Activated gamma-delta T cell treated with anti-CD3 and anti-CD28 coated beads, Interleukin-2, amount 50 U/mL, for 16 hours (primary cell): Measurements from ENCODE around the gene PTPN12.
"Not testable (repeated sequence)": the region's sequence is repeated elsewhere in the genome, so short reads cannot be mapped to it uniquely, and the experiment has no call there.

Experiments used
- DNase-seq: peaks from one replicate; pipeline ENCODE4 v3.0.0-alpha.2; 2020; ENCODE audit warnings: low read depth

PTPN12 gene

DNA sequence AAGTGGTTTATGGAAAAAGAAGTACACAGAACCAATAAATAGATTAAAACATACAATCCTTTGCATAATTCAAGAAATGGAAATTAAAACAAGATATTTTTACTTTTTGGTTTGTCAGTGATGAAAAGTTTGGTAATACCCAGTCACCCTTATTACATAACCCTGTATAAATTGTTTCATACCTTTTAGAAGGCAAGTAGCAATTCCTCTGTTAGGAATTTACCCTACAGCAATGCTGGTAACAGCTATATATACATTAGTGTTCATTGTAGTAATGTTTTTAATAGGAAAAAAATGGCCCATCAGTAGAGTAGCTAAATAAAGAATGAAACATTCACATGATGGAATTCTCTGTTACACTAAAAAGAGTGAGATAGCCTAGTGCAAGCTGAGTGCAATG, 42.7 kb downstream of the PTPN12 start:
- no peak for DNase-seq

GRCh38 chr7:77580762-77581350, 43.8 kb downstream of the PTPN12 start:
- DNase-seq, result no peak

DNA sequence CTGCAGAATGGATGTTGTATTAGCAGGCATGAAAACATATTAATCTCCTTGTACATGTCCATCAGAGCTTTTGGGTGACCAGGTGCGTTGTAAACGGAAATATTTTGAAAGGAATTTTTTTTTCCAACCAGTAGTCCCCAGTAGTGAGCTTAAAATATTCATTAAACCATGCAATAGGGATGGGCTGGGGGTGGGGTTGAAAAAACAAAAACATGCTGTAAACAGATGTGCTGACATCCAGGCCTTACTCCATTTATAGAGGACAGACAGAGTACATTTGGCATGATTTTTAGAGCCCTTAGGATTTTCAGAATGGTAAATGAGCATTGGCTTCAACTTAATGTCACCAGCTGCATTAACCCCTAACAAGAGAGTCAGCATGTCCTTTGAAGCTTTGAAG, 50.2 kb downstream of the PTPN12 start:
- DNase-seq, result no peak

DNA sequence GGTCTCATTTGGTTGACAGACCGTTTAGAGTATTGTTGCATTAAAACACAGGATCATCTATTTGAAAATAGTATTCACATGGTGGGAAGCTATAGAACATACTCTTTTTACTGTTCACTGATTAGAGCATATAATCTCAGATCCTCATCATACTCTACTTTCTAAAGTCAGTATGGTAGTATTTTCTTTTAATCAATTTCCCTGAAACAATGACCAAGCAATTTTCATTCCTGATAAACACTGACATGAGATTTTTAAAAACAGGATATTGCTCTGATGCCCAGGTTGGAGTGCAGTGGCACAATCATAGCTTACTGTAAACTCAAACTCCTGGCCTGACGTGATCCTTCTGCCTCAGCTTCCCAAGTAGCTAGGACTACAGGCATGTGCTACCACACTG, 63.9 kb downstream of the PTPN12 start:
- no peak for DNase-seq

- DNase-seq, result no peak
These were observed 69.5 kb downstream of the PTPN12 start for GRCh38 chr7:77606562-77606961.

DNA sequence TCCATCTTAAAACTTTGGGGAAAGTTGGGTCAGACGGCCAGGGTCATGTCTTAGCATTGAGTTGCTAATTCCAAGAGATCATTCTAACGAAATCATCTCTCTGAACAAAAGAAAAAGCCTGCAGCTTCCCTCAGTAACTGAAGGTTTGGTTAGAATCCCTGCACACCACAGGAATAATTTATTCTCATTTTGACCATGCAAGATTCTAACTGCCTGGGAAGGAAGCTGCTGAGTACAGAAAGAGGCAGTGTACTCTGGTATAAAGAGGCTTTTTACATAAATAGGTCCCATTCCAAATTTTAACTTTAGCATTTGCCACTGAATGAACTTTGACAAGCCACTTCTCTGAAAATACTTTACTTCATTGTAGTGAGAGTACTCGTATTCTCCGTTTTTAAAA, 82.2 kb downstream of the PTPN12 start:
- DNase-seq, result no peak

DNA sequence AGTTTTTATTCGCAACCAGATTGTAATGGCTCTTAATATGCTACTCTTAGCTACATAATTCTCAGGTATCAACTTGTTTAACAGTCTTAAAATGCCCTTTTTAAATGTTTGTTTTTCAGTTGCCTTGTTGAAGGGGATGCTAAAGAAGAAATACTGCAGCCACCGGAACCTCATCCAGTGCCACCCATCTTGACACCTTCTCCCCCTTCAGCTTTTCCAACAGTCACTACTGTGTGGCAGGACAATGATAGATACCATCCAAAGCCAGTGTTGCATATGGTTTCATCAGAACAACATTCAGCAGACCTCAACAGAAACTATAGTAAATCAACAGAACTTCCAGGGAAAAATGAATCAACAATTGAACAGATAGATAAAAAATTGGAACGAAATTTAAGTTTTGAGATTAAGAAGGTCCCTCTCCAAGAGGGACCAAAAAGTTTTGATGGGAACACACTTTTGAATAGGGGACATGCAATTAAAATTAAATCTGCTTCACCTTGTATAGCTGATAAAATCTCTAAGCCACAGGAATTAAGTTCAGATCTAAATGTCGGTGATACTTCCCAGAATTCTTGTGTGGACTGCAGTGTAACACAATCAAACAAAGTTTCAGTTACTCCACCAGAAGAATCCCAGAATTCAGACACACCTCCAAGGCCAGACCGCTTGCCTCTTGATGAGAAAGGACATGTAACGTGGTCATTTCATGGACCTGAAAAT, 89.7 kb downstream of the PTPN12 start:
- no peak for DNase-seq

DNA sequence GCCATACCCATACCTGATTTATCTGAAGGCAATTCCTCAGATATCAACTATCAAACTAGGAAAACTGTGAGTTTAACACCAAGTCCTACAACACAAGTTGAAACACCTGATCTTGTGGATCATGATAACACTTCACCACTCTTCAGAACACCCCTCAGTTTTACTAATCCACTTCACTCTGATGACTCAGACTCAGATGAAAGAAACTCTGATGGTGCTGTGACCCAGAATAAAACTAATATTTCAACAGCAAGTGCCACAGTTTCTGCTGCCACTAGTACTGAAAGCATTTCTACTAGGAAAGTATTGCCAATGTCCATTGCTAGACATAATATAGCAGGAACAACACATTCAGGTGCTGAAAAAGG, 90.2 kb downstream of the PTPN12 start:
- DNase-seq, result no peak

- no peak for DNase-seq
These were observed 92.7 kb downstream of the PTPN12 start for GRCh38 chr7:77629797-77630196.

- DNase-seq, result no peak
These were observed 94.7 kb downstream of the PTPN12 start for GRCh38 chr7:77631820-77632219.

- no peak for DNase-seq
These were observed 107.7 kb downstream of the PTPN12 start for GRCh38 chr7:77644774-77645173.

DNA sequence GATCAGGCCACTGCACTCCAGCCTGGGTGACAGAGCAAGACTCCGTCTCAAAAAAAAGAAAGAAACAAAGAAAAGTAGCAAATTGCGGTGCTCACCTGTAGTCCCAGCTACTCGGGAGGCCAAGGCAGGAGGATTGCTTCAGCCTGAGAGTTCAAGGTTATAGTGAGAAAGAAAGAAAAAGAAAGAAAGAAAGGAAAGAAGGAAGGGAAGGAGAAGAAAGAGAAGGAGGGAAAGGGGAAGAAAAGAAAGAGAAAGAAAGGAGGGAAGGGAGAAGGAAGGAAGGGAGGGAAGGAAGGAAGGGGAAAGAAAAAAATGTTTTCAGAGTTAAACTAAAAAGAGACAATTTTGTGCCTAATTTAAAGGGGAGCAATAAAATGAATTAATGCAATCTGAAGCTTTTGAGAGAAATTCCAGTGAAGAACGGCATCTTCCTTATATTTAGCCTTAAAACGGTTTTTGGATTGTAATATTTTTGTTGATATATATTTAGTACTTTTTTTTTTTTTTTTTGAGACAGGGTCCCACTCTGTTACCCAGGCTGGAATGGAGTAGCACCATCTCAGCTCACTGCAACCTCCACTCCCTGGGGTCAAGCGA, 111.7 kb downstream of the PTPN12 start:
- DNase-seq, result no peak

GRCh38 chr7:77649716-77650349, 112.7 kb downstream of the PTPN12 start:
- no peak for DNase-seq

GRCh38 chr7:77651575-77652162, 114.6 kb downstream of the PTPN12 start:
- DNase-seq, result peak; percentile 9

- not testable (repeated sequence) for DNase-seq
These were observed 115.7 kb downstream of the PTPN12 start for GRCh38 chr7:77652826-77653225.

DNA sequence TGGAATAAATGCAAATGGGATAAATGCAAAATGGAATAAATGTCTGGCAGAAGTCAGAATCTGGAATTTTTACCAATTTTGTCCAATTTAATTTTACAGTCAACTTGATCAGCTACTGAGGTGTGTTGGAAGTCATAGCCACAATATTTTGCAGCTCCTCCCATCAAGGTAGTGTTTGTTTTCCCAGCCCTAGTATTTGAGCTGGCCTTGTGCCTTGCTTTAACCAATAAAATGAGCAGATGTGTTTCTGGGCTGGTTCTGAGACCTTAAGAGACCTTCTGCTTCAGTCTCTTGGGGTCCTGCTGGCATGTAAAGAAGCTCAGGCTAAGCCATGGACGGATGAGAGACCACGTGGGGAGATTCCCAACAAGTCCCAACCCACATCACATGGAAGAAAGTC, 116.5 kb downstream of the PTPN12 start:
- no peak for DNase-seq

DNA sequence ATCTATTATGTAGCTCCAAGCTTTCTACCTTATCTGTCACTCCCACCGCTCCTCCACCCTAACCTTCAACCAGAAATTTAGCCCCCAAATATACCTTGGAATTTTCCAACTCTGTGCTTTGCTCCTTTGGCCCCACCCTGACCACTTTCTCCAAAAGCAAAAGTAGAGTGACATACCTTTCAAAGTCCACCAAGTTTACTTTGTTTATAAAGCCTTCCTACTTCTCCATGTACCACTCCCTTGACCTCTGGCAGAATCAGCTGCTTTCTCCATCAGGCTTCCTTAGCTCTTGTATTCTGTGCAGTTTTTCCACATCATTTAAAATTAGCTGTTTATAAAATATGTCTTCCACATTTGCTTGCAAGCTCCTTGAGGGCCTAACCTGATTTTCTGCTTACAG, 118.3 kb downstream of the PTPN12 start:
- DNase-seq, result no peak

DNA sequence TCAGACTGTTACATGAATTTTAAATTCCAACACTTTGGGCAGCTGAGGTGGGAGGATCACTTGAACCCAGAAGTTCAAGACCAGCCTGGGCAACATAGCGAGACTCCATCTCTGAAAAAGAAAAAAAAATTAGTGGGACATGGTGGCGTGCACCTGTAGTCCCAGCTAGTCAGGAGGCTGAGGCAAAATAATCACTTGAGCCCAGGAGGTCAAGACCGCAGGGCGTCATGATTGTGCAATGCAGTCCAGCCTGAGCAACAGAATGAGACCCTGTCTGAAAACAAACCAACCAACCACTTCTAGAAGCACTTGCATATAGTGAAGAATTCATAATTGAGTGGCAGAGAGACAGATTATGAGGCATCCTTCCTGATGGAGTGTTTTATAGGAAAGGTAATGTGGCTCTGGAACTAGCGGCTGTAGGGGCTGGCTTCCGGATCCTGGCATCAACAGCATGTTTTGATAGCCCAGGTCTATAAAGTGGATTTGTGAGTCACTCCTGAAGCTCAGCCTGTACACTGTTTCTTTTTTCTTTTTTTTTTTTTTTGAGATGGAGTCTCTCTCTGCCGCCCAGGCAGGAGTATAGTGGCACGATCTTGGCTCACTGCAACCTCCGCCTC, 118.9 kb downstream of the PTPN12 start:
- DNase-seq, result no peak

DNA sequence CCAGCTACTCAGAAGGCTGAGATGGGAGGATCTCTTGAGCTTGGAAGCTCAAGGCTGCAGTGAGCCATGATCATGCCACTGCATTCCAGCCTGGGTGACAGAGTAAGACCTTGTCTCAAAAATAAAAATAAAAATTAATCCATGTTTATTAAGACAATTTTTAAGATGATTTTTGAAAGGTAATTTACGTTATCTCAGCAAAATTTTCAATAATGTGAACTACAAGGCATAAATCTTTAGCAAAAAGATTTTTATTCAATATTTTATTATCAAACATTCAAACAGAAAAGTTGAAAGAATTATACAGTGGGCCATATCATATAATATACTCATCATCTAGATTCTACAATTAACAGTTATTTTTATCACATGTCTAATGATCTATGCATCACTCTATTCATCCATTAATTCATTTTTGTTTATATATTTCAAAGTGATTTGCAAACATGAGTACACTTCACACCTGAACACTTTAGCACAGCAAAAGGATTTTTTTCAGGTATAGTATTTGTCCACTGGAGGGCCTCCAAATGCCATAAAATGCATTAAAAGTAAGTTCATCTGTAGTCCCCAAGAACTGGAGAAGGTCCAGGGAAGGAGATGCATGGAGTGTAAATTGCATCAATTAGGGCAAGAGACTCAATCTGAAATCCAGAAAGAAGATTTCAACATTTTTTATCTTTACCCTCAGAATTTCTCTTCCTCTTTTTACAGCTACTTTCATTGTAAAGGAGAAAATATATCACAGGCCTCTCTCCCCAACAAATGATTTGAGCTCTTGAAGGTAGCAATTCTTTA, 120.5 kb downstream of the PTPN12 start:
- DNase-seq, result no peak

DNA sequence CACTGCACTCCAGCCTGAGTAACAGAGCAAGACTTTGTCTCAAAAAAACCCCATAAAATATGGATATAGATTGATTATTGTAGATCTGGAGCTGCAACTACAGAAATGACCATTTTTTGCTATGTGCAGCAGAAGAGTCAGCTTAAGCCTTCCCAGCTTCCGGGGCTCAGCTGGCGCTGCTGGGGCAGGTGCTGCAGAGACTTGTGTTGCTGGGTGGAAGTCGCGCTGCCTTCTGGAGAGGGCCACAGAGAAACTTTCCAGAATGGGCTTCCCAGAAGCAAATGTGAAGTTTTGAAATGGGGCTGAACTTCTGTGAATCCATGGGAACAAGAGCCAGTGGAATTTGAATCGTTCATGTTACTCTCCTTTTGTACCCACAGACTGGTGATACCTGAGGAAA, 121.8 kb downstream of the PTPN12 start:
- DNase-seq, result no peak

- no peak for DNase-seq
These were observed 124.7 kb downstream of the PTPN12 start for GRCh38 chr7:77661816-77662215.

DNA sequence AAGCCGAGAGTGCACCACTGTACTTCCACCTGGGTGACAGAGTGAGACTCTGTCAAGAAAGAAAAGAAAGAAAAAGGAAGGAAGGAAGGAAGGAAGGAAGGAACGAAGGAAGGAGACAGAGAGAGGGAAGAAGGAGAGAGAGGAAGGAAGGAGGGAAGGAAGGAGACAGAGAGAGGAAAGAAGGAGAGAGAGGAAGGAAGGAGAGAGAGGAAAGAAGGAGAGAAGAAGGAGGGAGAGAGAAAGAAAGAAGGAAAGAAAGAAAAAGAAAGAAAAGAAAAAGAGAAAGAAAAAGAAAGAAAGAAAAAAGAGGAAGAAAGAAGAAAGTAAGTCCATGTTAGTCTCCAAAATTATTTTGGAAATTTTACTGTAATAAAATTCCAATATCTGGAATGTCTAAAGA, 125.8 kb downstream of the PTPN12 start:
- DNase-seq, result no peak
